Activated CD8-positive, alpha-beta T cell treated with anti-CD3 and anti-CD28 coated beads, Interleukin-2, amount 10 ng/mL, durations not matched to agents 7 days and 5 days (primary cell): ENCODE measurements around the gene CXCR1. TPM values are rescaled to one million over a fixed set of nuclear protein-coding genes. Genes with fewer than 3 reads are reported as not detected.
"Not testable (repeated sequence)": the region's sequence is repeated elsewhere in the genome, so short reads cannot be mapped to it uniquely, and the experiment has no call there.

Source experiments
- ATAC-seq: fragments of 150-1000 bp; cut with Tn5 transposase; one replicate; pipeline ENCODE4 v1.10.0; 2021; ENCODE audit warnings: moderate library complexity
- CTCF ChIA-PET: fragments of 350-600 bp; sonication (Branson Sonifier 250); formaldehyde crosslinking; loops from one replicate; lab custom pipeline; 2021; ENCODE audit warnings: antibody characterized with exemption; lab: Charles Lee
- POLR2A ChIA-PET: fragments of 350-600 bp; sonication (Branson Sonifier 250); formaldehyde crosslinking; loops from one replicate; lab custom pipeline; 2021; ENCODE audit warnings: antibody characterized with exemption; lab: Charles Lee
- DNase-seq: peaks from one replicate; pipeline ENCODE4 v3.0.0-alpha.2; 2020
- H3K27ac Mint-ChIP-seq: one replicate; pipeline ENCODE4 v1.8.0; 2021; ENCODE audit warnings: mild to moderate bottlenecking, mixed read lengths
- H3K27me3 Mint-ChIP-seq: one replicate; pipeline ENCODE4 v1.8.0; 2021; ENCODE audit warnings: low read depth, mixed read lengths
- H3K36me3 Mint-ChIP-seq: one replicate; pipeline ENCODE4 v1.8.0; 2021; ENCODE audit warnings: low read depth, mixed read lengths
- H3K4me1 Mint-ChIP-seq: one replicate; pipeline ENCODE4 v1.8.0; 2021; ENCODE audit warnings: low read depth, mixed read lengths
- H3K4me3 Mint-ChIP-seq: one replicate; pipeline ENCODE4 v1.8.0; 2021; ENCODE audit warnings: mild to moderate bottlenecking, mixed read lengths
- H3K9me3 Mint-ChIP-seq: one replicate; pipeline ENCODE4 v1.8.0; 2022; ENCODE audit warnings: mixed read lengths; ENCODE audit not compliant: insufficient read depth
- total RNA-seq, 2 experiments: library from RNA; stranded (reverse); gene quantifications; one replicate each; pipeline ENCODE4 v1.2.3, GENCODE V29; 2021

Gene CXCR1
- total RNA-seq, 2 experiments from 2014 or later, result 0.53 to 0.55 TPM

GRCh38 chr2:218186876-218187275 lies 20.1 kb upstream of the CXCR1 start:
- Mint-ChIP-seq H3K27me3 (peaks cover 8% of the 10 kb centered on the region), H3K9me3 (no peaks in the 10 kb centered on the region), H3K36me3 (no peaks in the 10 kb centered on the region), H3K4me3 (no peak overlapping the region), H3K4me1 (peaks cover 12% of the 10 kb centered on the region), H3K27ac (no peak overlapping the region)
- no peak for ATAC-seq
- no peak for DNase-seq
- CTCF ChIA-PET, result interaction anchor here (1.0 to 2.5 kb wide), 8 partner anchors 20 to 197 kb away, joined by 3 to 8 read pairs (median 4); partner anchors contain the start of gene CXCR1
- POLR2A ChIA-PET, result no interaction called here

- ChIA-PET CTCF (interaction anchor here (1.0 to 1.8 kb wide), 4 partner anchors 15 to 84 kb away, joined by 3 to 9 read pairs (median 4); partner anchors contain the start of genes AAMP and PNKD), POLR2A (no interaction called here)
- DNase-seq (peak; percentile 81), ATAC-seq (peak; percentile 89)
- no peak overlapping the region for H3K4me3 Mint-ChIP-seq
- H3K27ac Mint-ChIP-seq, result no peak overlapping the region
- H3K36me3 Mint-ChIP-seq, result no peaks in the 10 kb centered on the region
- H3K9me3 Mint-ChIP-seq, result no peaks in the 10 kb centered on the region
- H3K4me1 Mint-ChIP-seq, result peaks cover 12% of the 10 kb centered on the region
- H3K27me3 Mint-ChIP-seq, result peaks cover 8% of the 10 kb centered on the region
Observed at GRCh38 chr2:218186355-218186766, 19.6 kb upstream of the CXCR1 start.

- Mint-ChIP-seq H3K27me3 (peaks cover 13% of the 10 kb centered on the region), H3K4me1 (peaks cover 12% of the 10 kb centered on the region), H3K4me3 (no peak overlapping the region), H3K9me3 (no peaks in the 10 kb centered on the region), H3K36me3 (no peaks in the 10 kb centered on the region), H3K27ac (no peak overlapping the region)
- ChIA-PET POLR2A (no interaction called here), CTCF (interaction anchor here (0.9 to 1.7 kb wide), 3 partner anchors 46 to 73 kb away, joined by 3 to 7 read pairs (median 4); no protein-coding TSS in a partner anchor)
- DNase-seq, result no peak
- ATAC-seq, result no peak
Observed at GRCh38 chr2:218184331-218184730, 17.6 kb upstream of the CXCR1 start.

GRCh38 chr2:218180467-218181114 lies 13.8 kb upstream of the CXCR1 start:
- Mint-ChIP-seq H3K36me3 (no peaks in the 10 kb centered on the region), H3K4me1 (no peaks in the 10 kb centered on the region), H3K4me3 (no peak overlapping the region), H3K9me3 (no peaks in the 10 kb centered on the region), H3K27ac (no peak overlapping the region), H3K27me3 (peaks cover 17% of the 10 kb centered on the region)
- ChIA-PET CTCF (interaction anchor here (1.2 to 1.5 kb wide), 2 partner anchors 10 to 77 kb away, joined by 3 read pairs; no protein-coding TSS in a partner anchor), POLR2A (no interaction called here)
- ATAC-seq (no peak), DNase-seq (no peak)

GRCh38 chr2:218179782-218180181 lies 13.0 kb upstream of the CXCR1 start:
- peaks cover 17% of the 10 kb centered on the region for H3K27me3 Mint-ChIP-seq
- no peak overlapping the region for H3K4me3 Mint-ChIP-seq
- no peak for ATAC-seq
- DNase-seq, result no peak
- no peaks in the 10 kb centered on the region for H3K4me1 Mint-ChIP-seq
- H3K36me3 Mint-ChIP-seq, result no peaks in the 10 kb centered on the region
- ChIA-PET CTCF (no interaction called here), POLR2A (no interaction called here)
- H3K9me3 Mint-ChIP-seq, result no peaks in the 10 kb centered on the region
- H3K27ac Mint-ChIP-seq, result no peak overlapping the region

- Mint-ChIP-seq H3K4me1 (peaks cover 8% of the 10 kb centered on the region), H3K36me3 (no peaks in the 10 kb centered on the region), H3K9me3 (no peaks in the 10 kb centered on the region), H3K4me3 (no peak overlapping the region), H3K27ac (no peak overlapping the region), H3K27me3 (peaks cover 17% of the 10 kb centered on the region)
- CTCF ChIA-PET, result interaction anchor here (0.9 to 1.5 kb wide), 2 partner anchors 11 to 13 kb away, joined by 3 read pairs; no protein-coding TSS in a partner anchor
- DNase-seq, result no peak
- ATAC-seq, result no peak
- POLR2A ChIA-PET, result no interaction called here
Observed at GRCh38 chr2:218172845-218173244, 6.1 kb upstream of the CXCR1 start.

GRCh38 chr2:218171744-218172143 lies 5.0 kb upstream of the CXCR1 start:
- H3K9me3 Mint-ChIP-seq, ATAC-seq, DNase-seq, POLR2A ChIA-PET, H3K36me3 Mint-ChIP-seq, H3K27ac Mint-ChIP-seq, H3K4me3 Mint-ChIP-seq: not testable (repeated sequence)
- Mint-ChIP-seq H3K4me1 (peaks cover 19% of the 10 kb centered on the region), H3K27me3 (peaks cover 17% of the 10 kb centered on the region)
- CTCF ChIA-PET, result interaction anchor here (0.9 to 1.7 kb wide), 4 partner anchors 12 to 224 kb away, joined by 3 to 4 read pairs (median 3); no protein-coding TSS in a partner anchor

GRCh38 chr2:218169757-218170546 lies 3.2 kb upstream of the CXCR1 start:
- Mint-ChIP-seq H3K27ac (no peak overlapping the region), H3K4me1 (peaks cover 28% of the 10 kb centered on the region)

GRCh38 chr2:218168635-218169462 lies 2.1 kb upstream of the CXCR1 start:
- DNase-seq (peak; percentile 84), ATAC-seq (peak; percentile 75)
- ChIA-PET CTCF (interaction anchor here (0.7 to 2.8 kb wide), 16 partner anchors 9 to 121 kb away, joined by 3 to 12 read pairs (median 3); partner anchors contain the start of genes AAMP, ARPC2 and PNKD), POLR2A (no interaction called here)
- H3K4me3 Mint-ChIP-seq, result no peak overlapping the region
- H3K36me3 Mint-ChIP-seq, result no peaks in the 10 kb centered on the region
- no peak overlapping the region for H3K27ac Mint-ChIP-seq
- H3K9me3 Mint-ChIP-seq, result no peaks in the 10 kb centered on the region
- peaks cover 24% of the 10 kb centered on the region for H3K27me3 Mint-ChIP-seq
- H3K4me1 Mint-ChIP-seq, result peaks cover 28% of the 10 kb centered on the region

More at GRCh38 chr2:218169757-218170546, 3.2 kb upstream of the CXCR1 start:
- no peaks in the 10 kb centered on the region for H3K36me3 Mint-ChIP-seq
- ChIA-PET CTCF (interaction anchor here (1.3 kb wide), 1 partner anchor 12 kb away, joined by 3 read pairs; no protein-coding TSS in a partner anchor), POLR2A (interaction anchor here (0.6 kb wide), 1 partner anchor 46 kb away, joined by 3 read pairs; no protein-coding TSS in a partner anchor)
- DNase-seq (no peak), ATAC-seq (no peak)
- H3K9me3 Mint-ChIP-seq, result no peaks in the 10 kb centered on the region
- no peak overlapping the region for H3K4me3 Mint-ChIP-seq
- H3K27me3 Mint-ChIP-seq, result peaks cover 19% of the 10 kb centered on the region

GRCh38 chr2:218168016-218168415 lies 1.3 kb upstream of the CXCR1 start:
- ATAC-seq, result no peak
- Mint-ChIP-seq H3K4me3 (no peak overlapping the region), H3K4me1 (peaks cover 28% of the 10 kb centered on the region), H3K27me3 (peaks cover 25% of the 10 kb centered on the region), H3K36me3 (no peaks in the 10 kb centered on the region), H3K27ac (no peak overlapping the region), H3K9me3 (no peaks in the 10 kb centered on the region)
- POLR2A ChIA-PET, result no interaction called here
- DNase-seq, result no peak
- CTCF ChIA-PET, result interaction anchor here (0.6 to 2.8 kb wide), 21 partner anchors 8 to 122 kb away, joined by 3 to 12 read pairs (median 3); partner anchors contain the start of genes AAMP, ARPC2 and PNKD

- peaks cover 19% of the 10 kb centered on the region for H3K4me1 Mint-ChIP-seq
- POLR2A ChIA-PET, result no interaction called here
- H3K36me3 Mint-ChIP-seq, result no peaks in the 10 kb centered on the region
- peaks cover 30% of the 10 kb centered on the region for H3K27me3 Mint-ChIP-seq
- H3K4me3 Mint-ChIP-seq, result no peak overlapping the region
- no peak for ATAC-seq
- no peak for DNase-seq
- H3K9me3 Mint-ChIP-seq, result no peaks in the 10 kb centered on the region
- CTCF ChIA-PET, result no interaction called here
- no peak overlapping the region for H3K27ac Mint-ChIP-seq
Observed at GRCh38 chr2:218162814-218163213, 3.9 kb downstream of the CXCR1 start.
